Measurements from ENCODE around the gene ISCA1.

Gene ISCA1

GRCh38 chr9:86282077-86282978 lies at the start of gene ISCA1:
Gene ISCA1 (minus strand): TSS chr9:86282538. CDS start chr9:86282458, 80 bp downstream.
- TF ChIP-seq, protein P1, sequence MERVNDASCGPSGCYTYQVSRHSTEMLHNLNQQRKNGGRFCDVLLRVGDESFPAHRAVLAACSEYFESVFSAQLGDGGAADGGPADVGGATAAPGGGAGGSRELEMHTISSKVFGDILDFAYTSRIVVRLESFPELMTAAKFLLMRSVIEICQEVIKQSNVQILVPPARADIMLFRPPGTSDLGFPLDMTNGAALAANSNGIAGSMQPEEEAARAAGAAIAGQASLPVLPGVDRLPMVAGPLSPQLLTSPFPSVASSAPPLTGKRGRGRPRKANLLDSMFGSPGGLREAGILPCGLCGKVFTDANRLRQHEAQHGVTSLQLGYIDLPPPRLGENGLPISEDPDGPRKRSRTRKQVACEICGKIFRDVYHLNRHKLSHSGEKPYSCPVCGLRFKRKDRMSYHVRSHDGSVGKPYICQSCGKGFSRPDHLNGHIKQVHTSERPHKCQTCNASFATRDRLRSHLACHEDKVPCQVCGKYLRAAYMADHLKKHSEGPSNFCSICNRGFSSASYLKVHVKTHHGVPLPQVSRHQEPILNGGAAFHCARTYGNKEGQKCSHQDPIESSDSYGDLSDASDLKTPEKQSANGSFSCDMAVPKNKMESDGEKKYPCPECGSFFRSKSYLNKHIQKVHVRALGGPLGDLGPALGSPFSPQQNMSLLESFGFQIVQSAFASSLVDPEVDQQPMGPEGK (CRISPR knock-in tag; IDR thresholded peaks at IDR 0.05; ENCODE audit: borderline replicate concordance): peak; percentile 63; the same call in 1 of the 2 replicates
- TF ChIP-seq, protein P2, sequence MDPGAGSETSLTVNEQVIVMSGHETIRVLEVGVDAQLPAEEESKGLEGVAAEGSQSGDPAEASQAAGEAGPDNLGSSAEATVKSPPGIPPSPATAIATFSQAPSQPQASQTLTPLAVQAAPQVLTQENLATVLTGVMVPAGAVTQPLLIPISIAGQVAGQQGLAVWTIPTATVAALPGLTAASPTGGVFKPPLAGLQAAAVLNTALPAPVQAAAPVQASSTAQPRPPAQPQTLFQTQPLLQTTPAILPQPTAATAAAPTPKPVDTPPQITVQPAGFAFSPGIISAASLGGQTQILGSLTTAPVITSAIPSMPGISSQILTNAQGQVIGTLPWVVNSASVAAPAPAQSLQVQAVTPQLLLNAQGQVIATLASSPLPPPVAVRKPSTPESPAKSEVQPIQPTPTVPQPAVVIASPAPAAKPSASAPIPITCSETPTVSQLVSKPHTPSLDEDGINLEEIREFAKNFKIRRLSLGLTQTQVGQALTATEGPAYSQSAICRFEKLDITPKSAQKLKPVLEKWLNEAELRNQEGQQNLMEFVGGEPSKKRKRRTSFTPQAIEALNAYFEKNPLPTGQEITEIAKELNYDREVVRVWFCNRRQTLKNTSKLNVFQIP (CRISPR knock-in tag; IDR thresholded peaks at IDR 0.05; ENCODE audit: borderline replicate concordance, low read depth): no peak
- TF ChIP-seq, protein P3, sequence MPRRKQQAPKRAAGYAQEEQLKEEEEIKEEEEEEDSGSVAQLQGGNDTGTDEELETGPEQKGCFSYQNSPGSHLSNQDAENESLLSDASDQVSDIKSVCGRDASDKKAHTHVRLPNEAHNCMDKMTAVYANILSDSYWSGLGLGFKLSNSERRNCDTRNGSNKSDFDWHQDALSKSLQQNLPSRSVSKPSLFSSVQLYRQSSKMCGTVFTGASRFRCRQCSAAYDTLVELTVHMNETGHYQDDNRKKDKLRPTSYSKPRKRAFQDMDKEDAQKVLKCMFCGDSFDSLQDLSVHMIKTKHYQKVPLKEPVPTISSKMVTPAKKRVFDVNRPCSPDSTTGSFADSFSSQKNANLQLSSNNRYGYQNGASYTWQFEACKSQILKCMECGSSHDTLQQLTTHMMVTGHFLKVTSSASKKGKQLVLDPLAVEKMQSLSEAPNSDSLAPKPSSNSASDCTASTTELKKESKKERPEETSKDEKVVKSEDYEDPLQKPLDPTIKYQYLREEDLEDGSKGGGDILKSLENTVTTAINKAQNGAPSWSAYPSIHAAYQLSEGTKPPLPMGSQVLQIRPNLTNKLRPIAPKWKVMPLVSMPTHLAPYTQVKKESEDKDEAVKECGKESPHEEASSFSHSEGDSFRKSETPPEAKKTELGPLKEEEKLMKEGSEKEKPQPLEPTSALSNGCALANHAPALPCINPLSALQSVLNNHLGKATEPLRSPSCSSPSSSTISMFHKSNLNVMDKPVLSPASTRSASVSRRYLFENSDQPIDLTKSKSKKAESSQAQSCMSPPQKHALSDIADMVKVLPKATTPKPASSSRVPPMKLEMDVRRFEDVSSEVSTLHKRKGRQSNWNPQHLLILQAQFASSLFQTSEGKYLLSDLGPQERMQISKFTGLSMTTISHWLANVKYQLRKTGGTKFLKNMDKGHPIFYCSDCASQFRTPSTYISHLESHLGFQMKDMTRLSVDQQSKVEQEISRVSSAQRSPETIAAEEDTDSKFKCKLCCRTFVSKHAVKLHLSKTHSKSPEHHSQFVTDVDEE (CRISPR knock-in tag; IDR thresholded peaks at IDR 0.05): 0 out of 2 replicates have a peak, but pooled peaks have one; percentile 55
- no peak for TF ChIP-seq ZNF565 (CRISPR knock-in tag; conservative IDR thresholded peaks at IDR 0.05; ENCODE audit: low read depth)
- TF ChIP-seq, protein P4, sequence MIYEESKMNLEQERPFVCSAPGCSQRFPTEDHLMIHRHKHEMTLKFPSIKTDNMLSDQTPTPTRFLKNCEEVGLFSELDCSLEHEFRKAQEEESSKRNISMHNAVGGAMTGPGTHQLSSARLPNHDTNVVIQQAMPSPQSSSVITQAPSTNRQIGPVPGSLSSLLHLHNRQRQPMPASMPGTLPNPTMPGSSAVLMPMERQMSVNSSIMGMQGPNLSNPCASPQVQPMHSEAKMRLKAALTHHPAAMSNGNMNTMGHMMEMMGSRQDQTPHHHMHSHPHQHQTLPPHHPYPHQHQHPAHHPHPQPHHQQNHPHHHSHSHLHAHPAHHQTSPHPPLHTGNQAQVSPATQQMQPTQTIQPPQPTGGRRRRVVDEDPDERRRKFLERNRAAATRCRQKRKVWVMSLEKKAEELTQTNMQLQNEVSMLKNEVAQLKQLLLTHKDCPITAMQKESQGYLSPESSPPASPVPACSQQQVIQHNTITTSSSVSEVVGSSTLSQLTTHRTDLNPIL (CRISPR knock-in tag; IDR thresholded peaks at IDR 0.05; ENCODE audit: low read depth): no peak
- peak; percentile 92 for ATAC-seq

DNA sequence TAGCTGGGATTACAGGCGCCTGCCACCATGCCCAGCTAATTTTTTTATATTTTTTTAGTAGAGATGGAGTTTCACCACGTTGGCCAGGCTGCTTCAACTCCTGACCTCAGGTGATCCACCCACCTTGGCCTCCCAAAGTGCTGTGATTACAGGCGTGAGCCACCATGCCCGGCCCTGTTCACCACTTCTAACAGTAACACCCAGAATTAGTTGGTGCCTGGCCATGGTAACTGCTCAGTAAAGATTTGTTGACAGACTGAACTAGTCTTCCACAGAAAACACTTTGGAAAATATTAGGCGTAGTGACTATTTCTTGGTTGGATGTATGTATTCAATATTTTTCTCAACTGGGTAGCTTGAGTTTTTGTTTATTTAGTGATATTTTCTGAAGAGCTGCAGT lies 47.8 kb upstream of the ISCA1 start:
- ATAC-seq: no peak; the same call in 2 of the 3 replicates
- TF ChIP-seq ISL1 (CRISPR knock-in tag; IDR thresholded peaks at IDR 0.05): no peak
- TF ChIP-seq BACH2 (CRISPR knock-in tag; IDR thresholded peaks at IDR 0.05; ENCODE audit: borderline replicate concordance): no peak
- TF ChIP-seq, protein P2 (CRISPR knock-in tag; IDR thresholded peaks at IDR 0.05; ENCODE audit: borderline replicate concordance, low read depth): no peak
- no peak for TF ChIP-seq TCF4 (CRISPR knock-in tag; IDR thresholded peaks at IDR 0.05; ENCODE audit: borderline replicate concordance)
- no peak for TF ChIP-seq RARB (CRISPR knock-in tag; IDR thresholded peaks at IDR 0.05)
- TF ChIP-seq, protein P4 (CRISPR knock-in tag; IDR thresholded peaks at IDR 0.05; ENCODE audit: low read depth): no peak
- TF ChIP-seq, protein P5, sequence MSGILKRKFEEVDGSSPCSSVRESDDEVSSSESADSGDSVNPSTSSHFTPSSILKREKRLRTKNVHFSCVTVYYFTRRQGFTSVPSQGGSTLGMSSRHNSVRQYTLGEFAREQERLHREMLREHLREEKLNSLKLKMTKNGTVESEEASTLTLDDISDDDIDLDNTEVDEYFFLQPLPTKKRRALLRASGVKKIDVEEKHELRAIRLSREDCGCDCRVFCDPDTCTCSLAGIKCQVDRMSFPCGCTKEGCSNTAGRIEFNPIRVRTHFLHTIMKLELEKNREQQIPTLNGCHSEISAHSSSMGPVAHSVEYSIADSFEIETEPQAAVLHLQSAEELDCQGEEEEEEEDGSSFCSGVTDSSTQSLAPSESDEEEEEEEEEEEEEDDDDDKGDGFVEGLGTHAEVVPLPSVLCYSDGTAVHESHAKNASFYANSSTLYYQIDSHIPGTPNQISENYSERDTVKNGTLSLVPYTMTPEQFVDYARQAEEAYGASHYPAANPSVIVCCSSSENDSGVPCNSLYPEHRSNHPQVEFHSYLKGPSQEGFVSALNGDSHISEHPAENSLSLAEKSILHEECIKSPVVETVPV (CRISPR knock-in tag; IDR thresholded peaks at IDR 0.05): no peak
- TF ChIP-seq ZFP30 (CRISPR knock-in tag; IDR thresholded peaks at IDR 0.05): no peak
- TF ChIP-seq ZC3H10 (CRISPR knock-in tag; IDR thresholded peaks at IDR 0.05): no peak
- TF ChIP-seq TOX (CRISPR knock-in tag; IDR thresholded peaks at IDR 0.05; ENCODE audit: borderline replicate concordance): no peak
- no peak for TF ChIP-seq ESRRG (CRISPR knock-in tag; IDR thresholded peaks at IDR 0.05)
- TF ChIP-seq GLIS3 (CRISPR knock-in tag; IDR thresholded peaks at IDR 0.05): no peak
- no peak for TF ChIP-seq CSDC2 (CRISPR knock-in tag; IDR thresholded peaks at IDR 0.05)
- TF ChIP-seq ZNF565 (CRISPR knock-in tag; conservative IDR thresholded peaks at IDR 0.05; ENCODE audit: low read depth): no peak
- TF ChIP-seq SNAI2 (CRISPR knock-in tag; IDR thresholded peaks at IDR 0.05): no peak
- TF ChIP-seq, protein P1 (CRISPR knock-in tag; IDR thresholded peaks at IDR 0.05; ENCODE audit: borderline replicate concordance): no peak
- TF ChIP-seq, protein P3 (CRISPR knock-in tag; IDR thresholded peaks at IDR 0.05): no peak
- no peak for TF ChIP-seq PPARA (CRISPR knock-in tag; IDR thresholded peaks at IDR 0.05; ENCODE audit: borderline replicate concordance)
- no peak for TF ChIP-seq OSR1 (CRISPR knock-in tag; IDR thresholded peaks at IDR 0.05)

Data from SK-N-SH treated with all-trans-retinoic acid at 6 μM for 48 hours (cell line).